Endothelial cell of umbilical vein (primary cell): Measurements from ENCODE around the gene OSBP2.

Source experiments
- EZH2 ChIP-seq: IDR thresholded peaks from 2 replicates; pipeline ENCODE4 v1.6.1; 2012; ENCODE audit warnings: borderline replicate concordance, low read depth, mild to moderate bottlenecking, moderate library complexity, low read length, inconsistent platforms; ENCODE audit not compliant: severe bottlenecking
- FOS ChIP-seq: IDR thresholded peaks from 2 replicates; pipeline ENCODE4 v1.6.1; 2011; ENCODE audit warnings: mild to moderate bottlenecking, low read length, moderate library complexity, borderline replicate concordance; ENCODE audit not compliant: insufficient read depth
- JUN ChIP-seq: IDR thresholded peaks from 2 replicates; pipeline ENCODE4 v1.6.1; 2011; ENCODE audit warnings: borderline replicate concordance, low read depth; ENCODE audit not compliant: insufficient read length, insufficient read depth
- MYC ChIP-seq: IDR thresholded peaks from one replicate; pipeline ENCODE4 v1.6.1; 2011; ENCODE audit warnings: mild to moderate bottlenecking, low read depth, low read length
- POLR2A ChIP-seq: IDR thresholded peaks from 2 replicates; pipeline ENCODE4 v1.6.1; 2012; ENCODE audit warnings: low read depth, mild to moderate bottlenecking, control low read depth, low read length
- POLR2AphosphoS5 ChIP-seq: IDR thresholded peaks from 2 replicates; pipeline ENCODE4 v1.6.1; 2012; ENCODE audit warnings: low read depth, mild to moderate bottlenecking, control low read depth, low read length, moderate library complexity; ENCODE audit not compliant: insufficient read depth
- TF ChIP-seq, protein P1 (sequence below), 2 donors: IDR thresholded peaks; 1 replicate in 1 of 2; 2 replicates in 1 of 2; pipeline ENCODE4 v1.5.1; 2011; ENCODE audit warnings: low read length in 2 of 2, mild to moderate bottlenecking in 2 of 2, moderate library complexity in 2 of 2, control low read depth in 1 of 2, inconsistent platforms in 1 of 2, low read depth in 1 of 2; ENCODE audit not compliant: insufficient read depth in 1 of 2; ENCODE audit errors: extremely low read depth in 1 of 2
- TF ChIP-seq, protein P2 (sequence below): IDR thresholded peaks from 2 replicates; pipeline ENCODE4 v1.6.1; 2011; ENCODE audit not compliant: insufficient read depth, insufficient read length

DNA sequence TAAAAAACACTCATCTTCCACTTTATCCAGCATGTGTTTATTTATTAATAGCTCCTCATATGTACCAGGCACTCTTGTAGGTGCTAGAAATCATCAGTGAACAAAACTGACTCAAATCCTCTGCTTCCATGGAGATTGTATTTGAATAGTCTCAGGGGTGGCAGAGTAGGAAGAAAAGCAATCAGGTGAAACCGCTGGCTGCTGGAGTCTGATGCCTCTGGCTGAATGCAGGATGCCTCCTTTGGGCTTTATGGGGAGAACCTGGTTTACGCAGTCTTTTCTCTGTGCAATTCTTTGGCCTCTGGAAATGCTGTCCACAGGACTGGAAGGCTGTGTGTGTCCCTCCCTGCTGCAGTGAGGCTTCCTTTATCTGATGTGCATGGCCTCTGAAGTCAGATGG is 12.8 kb upstream of the OSBP2 start:
- TF ChIP-seq, protein P1, sequence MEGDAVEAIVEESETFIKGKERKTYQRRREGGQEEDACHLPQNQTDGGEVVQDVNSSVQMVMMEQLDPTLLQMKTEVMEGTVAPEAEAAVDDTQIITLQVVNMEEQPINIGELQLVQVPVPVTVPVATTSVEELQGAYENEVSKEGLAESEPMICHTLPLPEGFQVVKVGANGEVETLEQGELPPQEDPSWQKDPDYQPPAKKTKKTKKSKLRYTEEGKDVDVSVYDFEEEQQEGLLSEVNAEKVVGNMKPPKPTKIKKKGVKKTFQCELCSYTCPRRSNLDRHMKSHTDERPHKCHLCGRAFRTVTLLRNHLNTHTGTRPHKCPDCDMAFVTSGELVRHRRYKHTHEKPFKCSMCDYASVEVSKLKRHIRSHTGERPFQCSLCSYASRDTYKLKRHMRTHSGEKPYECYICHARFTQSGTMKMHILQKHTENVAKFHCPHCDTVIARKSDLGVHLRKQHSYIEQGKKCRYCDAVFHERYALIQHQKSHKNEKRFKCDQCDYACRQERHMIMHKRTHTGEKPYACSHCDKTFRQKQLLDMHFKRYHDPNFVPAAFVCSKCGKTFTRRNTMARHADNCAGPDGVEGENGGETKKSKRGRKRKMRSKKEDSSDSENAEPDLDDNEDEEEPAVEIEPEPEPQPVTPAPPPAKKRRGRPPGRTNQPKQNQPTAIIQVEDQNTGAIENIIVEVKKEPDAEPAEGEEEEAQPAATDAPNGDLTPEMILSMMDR (IDR thresholded peaks at IDR 0.05; ENCODE audit: extremely low read depth in 1 of 2, insufficient read depth in 1 of 2, low read depth in 1 of 2, low read length in 2 of 2), result no peak
- TF ChIP-seq, protein P2, sequence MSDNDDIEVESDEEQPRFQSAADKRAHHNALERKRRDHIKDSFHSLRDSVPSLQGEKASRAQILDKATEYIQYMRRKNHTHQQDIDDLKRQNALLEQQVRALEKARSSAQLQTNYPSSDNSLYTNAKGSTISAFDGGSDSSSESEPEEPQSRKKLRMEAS, result no peak
- TF ChIP-seq EZH2, result no peak
- TF ChIP-seq JUN, result no peak
- no peak for TF ChIP-seq POLR2AphosphoS5
- no peak for TF ChIP-seq POLR2A
- TF ChIP-seq FOS, result no peak
- no peak for TF ChIP-seq MYC
